ENCODE results near the gene RYR1. TPM values are rescaled to one million over a fixed set of nuclear protein-coding genes. Genes with fewer than 3 reads are reported as not detected.
"Not testable (repeated sequence)": the region's sequence is repeated elsewhere in the genome, so short reads cannot be mapped to it uniquely, and the experiment has no call there.

Gene RYR1
- total RNA-seq, 4 donors from 2014 or later, result 0.82 to 1.6 (median 1.5) TPM

DNA sequence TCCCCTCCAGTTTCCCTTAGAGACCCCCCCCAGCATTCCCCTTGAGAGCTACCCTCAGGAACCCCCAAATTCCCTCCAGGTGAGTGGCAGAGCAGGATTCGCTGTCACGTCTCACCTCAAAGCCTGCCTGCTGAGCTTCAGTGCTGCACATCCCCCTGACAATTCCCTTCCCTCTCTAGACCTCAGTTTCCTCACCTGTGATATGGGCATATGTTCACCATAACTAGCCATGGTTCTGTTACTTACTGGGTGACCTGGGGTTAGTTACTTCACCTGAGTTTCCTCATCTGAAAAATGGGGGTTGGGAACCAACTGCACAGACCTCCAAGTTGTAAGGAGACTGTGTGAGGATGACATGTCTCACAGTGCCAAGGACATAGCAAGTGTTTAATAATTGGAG is 75.5 kb downstream of the RYR1 start:
- ATAC-seq, result no peak
- 70% methylated on average over 2 of the region's 2 CpGs; no CpG with 5 or more reads in 1 of the 2 donors for WGBS, 2 donors (ENCODE audit: low coverage in 1 of 2)
- H3K4me3 ChIP-seq, result no peak overlapping the region
- H3K36me3 ChIP-seq, result no peaks in the 10 kb centered on the region
- TF ChIP-seq POLR2A (IDR thresholded peaks at IDR 0.05) (no peak), POLR2AphosphoS5 (IDR thresholded peaks at IDR 0.05) (no peak), EP300 (IDR thresholded peaks at IDR 0.05) (no peak)
- TF ChIP-seq, protein P1, sequence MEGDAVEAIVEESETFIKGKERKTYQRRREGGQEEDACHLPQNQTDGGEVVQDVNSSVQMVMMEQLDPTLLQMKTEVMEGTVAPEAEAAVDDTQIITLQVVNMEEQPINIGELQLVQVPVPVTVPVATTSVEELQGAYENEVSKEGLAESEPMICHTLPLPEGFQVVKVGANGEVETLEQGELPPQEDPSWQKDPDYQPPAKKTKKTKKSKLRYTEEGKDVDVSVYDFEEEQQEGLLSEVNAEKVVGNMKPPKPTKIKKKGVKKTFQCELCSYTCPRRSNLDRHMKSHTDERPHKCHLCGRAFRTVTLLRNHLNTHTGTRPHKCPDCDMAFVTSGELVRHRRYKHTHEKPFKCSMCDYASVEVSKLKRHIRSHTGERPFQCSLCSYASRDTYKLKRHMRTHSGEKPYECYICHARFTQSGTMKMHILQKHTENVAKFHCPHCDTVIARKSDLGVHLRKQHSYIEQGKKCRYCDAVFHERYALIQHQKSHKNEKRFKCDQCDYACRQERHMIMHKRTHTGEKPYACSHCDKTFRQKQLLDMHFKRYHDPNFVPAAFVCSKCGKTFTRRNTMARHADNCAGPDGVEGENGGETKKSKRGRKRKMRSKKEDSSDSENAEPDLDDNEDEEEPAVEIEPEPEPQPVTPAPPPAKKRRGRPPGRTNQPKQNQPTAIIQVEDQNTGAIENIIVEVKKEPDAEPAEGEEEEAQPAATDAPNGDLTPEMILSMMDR (IDR thresholded peaks at IDR 0.05), result no peak
- no peaks in the 10 kb centered on the region for H3K4me1 ChIP-seq
- no peaks in the 10 kb centered on the region for H3K9me3 ChIP-seq
- H3K27me3 ChIP-seq, result peaks cover 22% of the 10 kb centered on the region
- no peak overlapping the region for H3K27ac ChIP-seq

DNA sequence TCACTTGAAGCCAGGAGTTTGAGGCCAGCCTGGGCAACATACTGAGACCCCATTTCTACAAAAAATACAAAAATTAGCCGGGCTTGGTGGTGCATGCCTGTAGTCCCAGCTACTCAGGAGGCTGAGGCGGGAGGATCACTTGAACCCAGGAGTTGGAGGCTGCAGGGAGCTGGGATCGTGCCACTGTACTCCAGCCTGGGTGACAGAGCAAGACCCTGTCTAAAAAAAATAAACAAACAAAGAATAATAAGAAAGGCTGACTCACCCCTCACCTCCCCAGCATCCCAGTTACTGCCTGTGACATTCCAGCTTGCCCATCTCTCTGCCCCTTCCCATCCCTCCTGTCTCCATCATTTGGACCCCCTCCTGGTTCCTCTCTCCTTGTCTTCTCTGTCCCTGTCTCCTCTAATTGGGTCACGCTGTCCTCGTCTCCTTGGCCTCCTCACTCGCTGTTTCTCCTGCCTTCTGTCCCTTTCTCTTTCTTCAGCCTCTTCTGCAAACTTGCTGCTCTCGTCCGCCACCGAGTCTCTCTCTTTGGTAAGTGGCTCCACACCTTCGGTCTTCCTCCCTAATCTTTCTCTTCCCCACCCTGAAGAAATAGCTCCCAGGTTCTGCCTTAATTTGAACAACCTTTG is 77.7 kb downstream of the RYR1 start:
- H3K4me1 ChIP-seq, result peaks cover 0 to 8% (median 0%) of the 10 kb centered on the region in 3 donors
- H3K36me3 ChIP-seq, result no peaks in the 10 kb centered on the region
- no peak overlapping the region for H3K27ac ChIP-seq
- 62 to 74% methylated on average over 8 to 10 of the region's 10 CpGs for WGBS, 2 donors (ENCODE audit: low coverage in 1 of 2)
- no peak overlapping the region for H3K4me3 ChIP-seq
- H3K9me3 ChIP-seq, result no peaks in the 10 kb centered on the region
- TF ChIP-seq POLR2AphosphoS5 (IDR thresholded peaks at IDR 0.05), result no peak
- TF ChIP-seq POLR2A (IDR thresholded peaks at IDR 0.05), result no peak
- no peak for TF ChIP-seq EP300 (IDR thresholded peaks at IDR 0.05)
- TF ChIP-seq, protein P1 (IDR thresholded peaks at IDR 0.05), result no peak
- H3K27me3 ChIP-seq, result peaks cover 22% of the 10 kb centered on the region
- ATAC-seq, result no peak

DNA sequence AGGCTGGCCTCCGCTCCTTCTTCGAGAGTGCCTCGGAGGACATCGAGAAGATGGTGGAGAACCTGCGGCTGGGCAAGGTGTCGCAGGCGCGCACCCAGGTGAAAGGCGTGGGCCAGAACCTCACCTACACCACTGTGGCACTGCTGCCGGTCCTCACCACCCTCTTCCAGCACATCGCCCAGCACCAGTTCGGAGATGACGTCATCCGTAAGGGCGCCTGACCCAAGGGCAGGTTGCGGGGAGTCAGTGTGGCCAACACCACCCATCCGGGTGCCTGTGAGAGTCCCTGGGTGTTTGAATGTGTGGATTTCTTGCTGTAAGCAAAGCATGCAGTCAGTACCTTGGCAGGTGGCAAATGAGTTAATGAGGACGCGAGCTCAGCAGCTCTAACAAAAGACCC is 78.8 kb downstream of the RYR1 start:
- WGBS, 2 donors (ENCODE audit: low coverage in 1 of 2), result 96% methylated on average over 9 of the region's 19 CpGs; no CpG with 5 or more reads in 1 of the 2 donors
- no peaks in the 10 kb centered on the region for H3K36me3 ChIP-seq
- no peak overlapping the region for H3K27ac ChIP-seq
- no peaks in the 10 kb centered on the region for H3K9me3 ChIP-seq
- TF ChIP-seq POLR2A (IDR thresholded peaks at IDR 0.05) (no peak), EP300 (IDR thresholded peaks at IDR 0.05) (no peak), POLR2AphosphoS5 (IDR thresholded peaks at IDR 0.05) (no peak)
- TF ChIP-seq, protein P1 (IDR thresholded peaks at IDR 0.05), result no peak
- ATAC-seq, result no peak
- no peak overlapping the region for H3K4me3 ChIP-seq
- H3K27me3 ChIP-seq, result peaks cover 15% of the 10 kb centered on the region
- H3K4me1 ChIP-seq, result peaks cover 0 to 8% (median 0%) of the 10 kb centered on the region in 3 donors

DNA sequence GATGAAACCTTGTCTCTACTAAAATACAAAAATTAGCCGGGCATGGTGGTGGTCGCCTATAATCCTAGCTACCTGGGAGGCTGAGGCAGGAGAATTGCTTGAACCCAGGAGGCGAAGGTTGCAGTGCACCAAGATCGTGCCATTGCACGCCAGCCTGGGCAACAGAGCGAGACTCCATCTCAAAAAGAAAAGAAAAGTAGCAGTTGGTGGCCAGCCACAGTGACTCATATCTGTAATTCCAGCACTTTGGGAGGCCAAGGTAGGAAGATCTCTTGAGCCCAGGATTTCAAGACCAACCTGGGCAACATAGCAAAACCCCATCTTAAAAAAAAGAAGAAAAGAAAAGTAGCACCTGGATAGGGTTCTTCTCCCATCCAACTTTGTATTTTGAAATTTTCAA is 79.7 kb downstream of the RYR1 start:
- not testable (repeated sequence) for H3K4me1 ChIP-seq, H3K4me3 ChIP-seq, H3K9me3 ChIP-seq, H3K27ac ChIP-seq, ATAC-seq, H3K36me3 ChIP-seq
- 92 to 100% methylated on average over 3 to 4 of the region's 6 CpGs for WGBS, 2 donors (ENCODE audit: low coverage in 1 of 2)
- H3K27me3 ChIP-seq, result peaks cover 14% of the 10 kb centered on the region

DNA sequence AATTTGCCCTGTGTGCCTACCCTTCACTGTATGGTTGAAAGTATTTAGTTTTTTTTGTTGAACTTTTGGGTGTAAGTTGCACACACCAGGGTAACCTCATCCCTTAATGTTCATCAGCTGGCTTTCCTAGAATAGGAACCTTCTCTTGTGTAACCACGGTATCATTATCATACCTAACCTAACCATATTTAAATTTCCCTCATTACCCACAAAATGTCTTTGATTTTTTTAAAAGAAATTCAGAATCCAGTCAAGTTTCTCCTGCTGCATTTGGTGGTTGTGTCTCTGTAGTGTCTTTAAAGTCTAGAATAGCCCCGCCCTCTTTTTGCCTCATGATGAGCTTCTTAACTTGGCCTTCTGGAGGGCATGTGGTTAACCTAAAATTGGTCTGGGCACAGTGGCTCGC is 80.3 kb downstream of the RYR1 start:
- 75 to 76% methylated on average over 2 to 3 of the region's 3 CpGs for WGBS, 2 donors (ENCODE audit: low coverage in 1 of 2)
- no peak overlapping the region for H3K27ac ChIP-seq
- TF ChIP-seq EP300 (IDR thresholded peaks at IDR 0.05) (no peak), POLR2A (IDR thresholded peaks at IDR 0.05) (no peak), POLR2AphosphoS5 (IDR thresholded peaks at IDR 0.05) (no peak)
- TF ChIP-seq, protein P1 (IDR thresholded peaks at IDR 0.05), result no peak
- H3K27me3 ChIP-seq, result peaks cover 14% of the 10 kb centered on the region
- no peak for ATAC-seq
- H3K4me1 ChIP-seq, result peaks cover 0 to 8% (median 0%) of the 10 kb centered on the region in 3 donors
- H3K36me3 ChIP-seq, result no peaks in the 10 kb centered on the region
- no peak overlapping the region for H3K4me3 ChIP-seq
- no peaks in the 10 kb centered on the region for H3K9me3 ChIP-seq

Data from gastroesophageal sphincter (tissue), 4 donors.